H1 (cell line): Measurements from ENCODE around the gene KIR2DL1. TPM values are rescaled to one million over a fixed set of nuclear protein-coding genes. Genes with fewer than 3 reads are reported as not detected.
"Not testable (repeated sequence)": the region's sequence is repeated elsewhere in the genome, so short reads cannot be mapped to it uniquely, and the experiment has no call there.

Source experiments
- CTCF ChIA-PET: fragments of 300-600 bp; sonication (Branson Sonifier 250); formaldehyde crosslinking; loops from one replicate; lab custom pipeline; 2021; ENCODE audit not compliant: partially characterized antibody; lab: Charles Lee
- POLR2A ChIA-PET: fragments of 300-600 bp; sonication (Branson Sonifier 250); formaldehyde crosslinking; loops from one replicate; lab custom pipeline; 2021; ENCODE audit warnings: inconsistent platforms; ENCODE audit not compliant: partially characterized antibody; lab: Charles Lee
- DNase-seq, 2 experiments: peaks; one replicate each; pipeline versions ENCODE4 v3.0.0 to v3.0.0-alpha.2; 2010 to 2022; ENCODE audit warnings: low spot score in 2 of 2, low read depth in 1 of 2, mixed read lengths in 1 of 2
- FAIRE-seq: peaks from 2 replicates; lab custom pipeline; 2011; peaks lifted over from hg19 to GRCh38; lab: Jason Lieb, UNC
- H2AFZ ChIP-seq: 2 replicates; pipeline ENCODE4 v1.8.1; 2012; ENCODE audit warnings: low read length, inconsistent platforms
- H2AK5ac ChIP-seq: 2 replicates; pipeline ENCODE4 v1.6.1; 2013; ENCODE audit warnings: low read depth, low read length
- H2BK120ac ChIP-seq: replicated peaks from 2 replicates; pipeline ENCODE3; 2013; ENCODE audit warnings: low read depth, low read length, inconsistent platforms
- H2BK12ac ChIP-seq: 2 replicates; pipeline ENCODE4 v1.6.1; 2013; ENCODE audit warnings: low read depth, low read length
- H2BK15ac ChIP-seq: 2 replicates; pipeline ENCODE4 v1.6.1; 2013; ENCODE audit warnings: low read length
- H2BK20ac ChIP-seq: 2 replicates; pipeline ENCODE4 v1.6.1; 2013; ENCODE audit warnings: low read length
- H2BK5ac ChIP-seq: 2 replicates; pipeline ENCODE4 v1.6.1; 2013; ENCODE audit warnings: low read depth, low read length
- H3K14ac ChIP-seq: 2 replicates; pipeline ENCODE4 v1.6.1; 2013; ENCODE audit warnings: inconsistent platforms; ENCODE audit not compliant: insufficient read length
- H3K18ac ChIP-seq: 2 replicates; pipeline ENCODE4 v1.6.1; 2013; ENCODE audit warnings: low read length; ENCODE audit errors: extremely low read depth
- H3K23ac ChIP-seq: 2 replicates; pipeline ENCODE4 v1.6.1; 2013; ENCODE audit warnings: inconsistent platforms; ENCODE audit not compliant: insufficient read length
- H3K23me2 ChIP-seq: 2 replicates; pipeline ENCODE4 v1.6.1; 2013; ENCODE audit warnings: low read depth, low read length
- H3K27ac ChIP-seq: 2 replicates; pipeline ENCODE4 v1.6.1; 2011; ENCODE audit warnings: low read depth, low read length, inconsistent platforms
- H3K27me3 ChIP-seq, 4 experiments: replicated peaks in 1 of 4; 1 replicate in 1 of 4; 2 replicates in 3 of 4; pipeline versions ENCODE4 v1.6.1 to v1.8.1; 2011 to 2013; ENCODE audit warnings: low read length in 3 of 4, mild to moderate bottlenecking in 3 of 4, inconsistent platforms in 2 of 4, mixed read lengths in 2 of 4, moderate library complexity in 1 of 4; ENCODE audit not compliant: control insufficient read depth in 3 of 4, insufficient read depth in 3 of 4; ENCODE audit errors: extremely low read depth in 1 of 4
- H3K36me3 ChIP-seq, 4 experiments: 2 replicates each; pipeline versions ENCODE4 v1.6.1 to v1.8.1; 2011 to 2013; ENCODE audit warnings: mild to moderate bottlenecking in 4 of 4, low read length in 3 of 4, moderate library complexity in 2 of 4, control low read depth in 1 of 4, inconsistent platforms in 1 of 4; ENCODE audit not compliant: insufficient read depth in 4 of 4, control insufficient read depth in 2 of 4
- H3K4ac ChIP-seq: replicated peaks from 2 replicates; pipeline ENCODE3; 2013; ENCODE audit warnings: low read length, low read depth, mixed read lengths, inconsistent platforms; ENCODE audit not compliant: insufficient read length
- H3K4me1 ChIP-seq, 4 experiments: replicated peaks in 1 of 4; 1 replicate in 1 of 4; 2 replicates in 3 of 4; pipeline versions ENCODE4 v1.6.1 to v1.8.1; 2011 to 2013; ENCODE audit warnings: low read length in 3 of 4, inconsistent platforms in 2 of 4, mixed read lengths in 1 of 4; ENCODE audit not compliant: insufficient read depth in 4 of 4, control insufficient read depth in 3 of 4
- H3K4me2 ChIP-seq, 2 experiments: 2 replicates each; pipeline versions ENCODE4 v1.6.1 to v1.8.1; 2011 to 2013; ENCODE audit warnings: low read depth in 2 of 2, low read length in 2 of 2, control low read depth in 1 of 2, inconsistent platforms in 1 of 2, mild to moderate bottlenecking in 1 of 2; ENCODE audit not compliant: insufficient read depth in 1 of 2
- H3K4me3 ChIP-seq, 4 experiments: fragments of 200-600, 300-600 bp in 1 of 4; sonication (generic), shearing (Covaris generic), sonication (Bioruptor Twin) in 1 of 4; 2 replicates each; pipeline versions ENCODE4 v1.5.1 to v1.8.1; 2011 to 2016; ENCODE audit warnings: low read length in 4 of 4, low read depth in 3 of 4, control low read depth in 2 of 4, inconsistent platforms in 2 of 4, mild to moderate bottlenecking in 2 of 4, mixed read lengths in 1 of 4, moderate library complexity in 1 of 4; ENCODE audit not compliant: insufficient read depth in 2 of 4; ENCODE audit errors: extremely low read depth in 1 of 4
- H3K56ac ChIP-seq: replicated peaks from 2 replicates; pipeline ENCODE3; 2013; ENCODE audit warnings: low read depth, mild to moderate bottlenecking, mixed read lengths, low read length, inconsistent platforms; ENCODE audit not compliant: insufficient read length
- H3K79me1 ChIP-seq: 2 replicates; pipeline ENCODE4 v1.6.1; 2013; ENCODE audit warnings: low read depth, low read length, control low read depth
- H3K79me2 ChIP-seq, 2 experiments: 2 replicates each; pipeline versions ENCODE4 v1.6.1 to v1.8.1; 2012 to 2013; ENCODE audit warnings: low read length in 2 of 2, mild to moderate bottlenecking in 2 of 2, inconsistent platforms in 1 of 2; ENCODE audit not compliant: insufficient read depth in 2 of 2, control insufficient read depth in 1 of 2
- H3K9ac ChIP-seq, 4 experiments: replicated peaks in 1 of 4; 1 replicate in 1 of 4; 2 replicates in 3 of 4; pipeline versions ENCODE4 v1.6.1 to v1.8.1; 2011 to 2013; ENCODE audit warnings: low read depth in 3 of 4, low read length in 3 of 4, control low read depth in 2 of 4, mild to moderate bottlenecking in 2 of 4, moderate library complexity in 2 of 4, inconsistent platforms in 1 of 4; ENCODE audit errors: extremely low read depth in 1 of 4
- H3K9me3 ChIP-seq, 2 experiments: 2 replicates each; pipeline versions ENCODE4 v1.6.1 to v1.8.1; 2012 to 2013; ENCODE audit warnings: mild to moderate bottlenecking in 2 of 2, moderate library complexity in 2 of 2, control low read depth in 1 of 2, inconsistent platforms in 1 of 2, low read depth in 1 of 2, low read length in 1 of 2, mixed read lengths in 1 of 2; ENCODE audit not compliant: insufficient read depth in 2 of 2
- H4K20me1 ChIP-seq, 2 experiments: replicated peaks in 1 of 2; 2 replicates each; pipeline versions ENCODE3 to v1.8.1; 2011 to 2013; ENCODE audit warnings: inconsistent platforms in 2 of 2, low read length in 2 of 2, mild to moderate bottlenecking in 1 of 2; ENCODE audit not compliant: insufficient read depth in 2 of 2, control insufficient read depth in 1 of 2
- H4K5ac ChIP-seq: 2 replicates; pipeline ENCODE4 v1.6.1; 2013; ENCODE audit warnings: low read length, low read depth, mixed read lengths, inconsistent platforms; ENCODE audit not compliant: insufficient read length
- H4K8ac ChIP-seq: 2 replicates; pipeline ENCODE4 v1.8.0; 2013; ENCODE audit warnings: mild to moderate bottlenecking, moderate library complexity, low read length, inconsistent platforms; ENCODE audit not compliant: insufficient read depth; ENCODE audit errors: extremely low read depth
- H4K91ac ChIP-seq: replicated peaks from 2 replicates; pipeline ENCODE3; 2013; ENCODE audit warnings: low read length, mixed read lengths, inconsistent platforms; ENCODE audit not compliant: insufficient read length
- WGBS, 2 experiments: shearing (Covaris generic) in 1 of 2; methylation state at CpG; one replicate each; pipeline versions ENCODE4 v1.1.6 to v1.1.7; 2013 to 2015; ENCODE audit warnings: low lambda C conversion rate in 2 of 2, mixed read lengths in 2 of 2, inconsistent platforms in 1 of 2, low coverage in 1 of 2, missing lambda C conversion rate in 1 of 2; ENCODE audit not compliant: insufficient replicate concordance in 2 of 2, insufficient coverage in 1 of 2, insufficient read length in 1 of 2; ENCODE audit errors: extremely low coverage in 1 of 2, missing lambda C conversion rate in 1 of 2; 5-methylcytosine and 5-hydroxymethylcytosine counted together
- polyA plus RNA-seq, 7 experiments: library from polyadenylated mRNA; depleted of rRNA in 3 of 7; stranded (reverse) in 5 of 7; unstranded in 2 of 7; fragments of >200 nt in 5 of 7; fragments of 200-250 nt in 2 of 7; gene quantifications; 1 replicate in 5 of 7; 2 replicates in 1 of 7; 4 replicates in 1 of 7; pipeline versions ENCODE4 v1.2.1 to v1.2.3, GENCODE V29; 2011 to 2013; ENCODE audit warnings: missing spikeins in 2 of 7, mixed read lengths in 2 of 7
- total RNA-seq: library from RNA; stranded (reverse); fragmentation: NEBNext Ultra II Directional; extraction: Animal tissue kit (Norgen Biotek cat#: 25700); gene quantifications from 2 replicates; pipeline ENCODE4 v1.2.1, GENCODE V29; 2021

The KIR2DL1 gene
- total and polyA plus RNA-seq, 2 of the 8 experiments (the other 6 are each of a cell fraction or from before 2014, with no cell fraction given), result not detected

DNA sequence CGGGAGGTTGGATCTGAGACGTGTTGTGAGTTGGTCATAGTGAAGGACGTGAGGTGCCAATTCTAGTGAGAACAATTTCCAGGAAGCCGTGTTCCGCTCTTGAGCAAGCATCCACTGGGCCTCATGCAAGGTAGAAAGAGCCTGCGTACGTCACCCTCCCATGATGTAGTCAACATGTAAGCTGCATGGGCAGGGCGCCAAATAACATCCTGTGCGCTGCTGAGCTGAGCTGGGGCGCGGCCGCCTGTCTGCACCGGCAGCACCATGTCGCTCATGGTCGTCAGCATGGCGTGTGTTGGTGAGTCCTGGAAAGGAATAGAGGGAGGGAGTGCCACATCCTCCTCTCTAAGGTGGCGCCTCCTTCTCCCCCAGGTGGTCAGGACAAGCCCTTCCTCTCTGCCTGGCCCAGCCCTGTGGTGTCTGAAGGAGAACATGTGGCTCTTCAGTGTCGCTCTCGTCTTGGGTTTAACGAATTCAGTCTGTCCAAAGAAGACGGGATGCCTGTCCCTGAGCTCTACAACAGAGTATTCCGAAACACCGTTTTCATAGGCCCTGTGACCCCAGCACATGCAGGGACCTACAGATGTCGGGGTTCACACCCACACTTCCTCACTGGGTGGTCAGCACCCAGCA, 16.6 kb downstream of the KIR2DL1 start:
- H3K4ac ChIP-seq, H3K14ac ChIP-seq, H3K18ac ChIP-seq, H3K36me3 ChIP-seq, H3K23ac ChIP-seq, H3K4me3 ChIP-seq, H3K56ac ChIP-seq, H2BK120ac ChIP-seq, H2BK5ac ChIP-seq, H3K79me1 ChIP-seq, H3K9ac ChIP-seq, H3K4me2 ChIP-seq, H3K23me2 ChIP-seq, H2BK20ac ChIP-seq, H2BK15ac ChIP-seq, POLR2A ChIA-PET, CTCF ChIA-PET, H4K20me1 ChIP-seq, H3K27me3 ChIP-seq, H3K79me2 ChIP-seq, H2BK12ac ChIP-seq, DNase-seq, H2AK5ac ChIP-seq, H4K5ac ChIP-seq, FAIRE-seq, H2AFZ ChIP-seq, H3K27ac ChIP-seq, H3K4me1 ChIP-seq, H4K91ac ChIP-seq, H4K8ac ChIP-seq: not testable (repeated sequence)
- peaks cover 53 to 71% of the 10 kb centered on the region in 2 experiments for H3K9me3 ChIP-seq
- WGBS, 2 experiments, result 85% methylated on average over 23 of the region's 24 CpGs; no CpG with 5 or more reads in 1 of the 2 experiments

DNA sequence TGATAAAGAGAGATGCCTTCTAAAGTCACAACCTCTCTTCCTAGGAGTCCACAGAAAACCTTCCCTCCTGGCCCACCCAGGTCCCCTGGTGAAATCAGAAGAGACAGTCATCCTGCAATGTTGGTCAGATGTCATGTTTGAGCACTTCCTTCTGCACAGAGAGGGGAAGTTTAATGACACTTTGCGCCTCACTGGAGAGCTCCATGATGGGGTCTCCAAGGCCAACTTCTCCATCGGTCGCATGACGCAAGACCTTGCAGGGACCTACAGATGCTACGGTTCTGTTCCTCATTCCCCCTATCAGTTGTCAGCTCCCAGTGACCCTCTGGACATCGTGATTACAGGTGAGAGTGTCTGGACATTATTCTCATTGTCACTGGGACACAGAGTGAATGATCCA, 18.6 kb downstream of the KIR2DL1 start:
- H3K14ac ChIP-seq, H3K4me1 ChIP-seq, H2BK20ac ChIP-seq, H3K79me1 ChIP-seq, H3K23me2 ChIP-seq, H3K56ac ChIP-seq, H4K20me1 ChIP-seq, H2BK120ac ChIP-seq, H3K9ac ChIP-seq, H4K91ac ChIP-seq, H3K23ac ChIP-seq, FAIRE-seq, H4K8ac ChIP-seq, H3K36me3 ChIP-seq, H2AK5ac ChIP-seq, H2BK5ac ChIP-seq, H2AFZ ChIP-seq, CTCF ChIA-PET, H3K79me2 ChIP-seq, H4K5ac ChIP-seq, H3K4me3 ChIP-seq, H2BK15ac ChIP-seq, H2BK12ac ChIP-seq, H3K4ac ChIP-seq, H3K27me3 ChIP-seq, H3K18ac ChIP-seq, POLR2A ChIA-PET, H3K4me2 ChIP-seq, DNase-seq, H3K27ac ChIP-seq: not testable (repeated sequence)
- WGBS, 2 experiments, result 93% methylated on average over 6 of the region's 6 CpGs; no CpG with 5 or more reads in 1 of the 2 experiments
- peaks cover 56 to 71% of the 10 kb centered on the region in 2 experiments for H3K9me3 ChIP-seq
